Pancreas (tissue), 10 donors: Measurements from ENCODE around the gene ASB16. TPM values are rescaled to one million over a fixed set of nuclear protein-coding genes. Genes with fewer than 3 reads are reported as not detected.
"Not testable (repeated sequence)": the region's sequence is repeated elsewhere in the genome, so short reads cannot be mapped to it uniquely, and the experiment has no call there.

Experiments
- ATAC-seq, 4 donors: fragments of 200-7000 bp; cut with Tn5 transposase; one replicate each; pipeline versions ENCODE4 v1.8.0 to v1.9.1; 2020; ENCODE audit warnings: mild to moderate bottlenecking in 4 of 4, moderate library complexity in 4 of 4
- DNase-seq, 6 donors: peaks; one replicate each; pipeline ENCODE4 v3.0.0-alpha.2; 2020
- FAIRE-seq: peaks from 2 replicates; lab custom pipeline; 2012; peaks lifted over from hg19 to GRCh38; lab: Jason Lieb, UNC
- H3K27ac ChIP-seq, 4 donors: fragments of 200-600 bp; sonication (generic); 1 replicate in 3 of 4; 2 replicates in 1 of 4; pipeline versions ENCODE4 v1.5.0 to v1.8.0; 2020
- H3K27me3 ChIP-seq, 4 donors: fragments of 200-600 bp; one replicate each; pipeline ENCODE4 v1.8.0; 2021
- H3K36me3 ChIP-seq, 3 donors: fragments of 200-600 bp; sonication (generic) in 1 of 3; one replicate each; pipeline versions ENCODE4 v1.5.0 to v1.8.0; 2020 to 2021
- H3K4me1 ChIP-seq, 3 donors: fragments of 200-600 bp; one replicate each; pipeline ENCODE4 v1.8.0; 2021
- H3K4me3 ChIP-seq, 4 donors: fragments of 200-600 bp; sonication (generic) in 2 of 4; one replicate each; pipeline versions ENCODE4 v1.5.0 to v1.8.0; 2020 to 2021
- H3K9me3 ChIP-seq, 4 donors: fragments of 200-600 bp; one replicate each; pipeline ENCODE4 v1.8.0; 2021
- CTCF ChIP-seq, 4 donors: fragments of 200-600 bp; sonication (generic) in 3 of 4; IDR thresholded peaks; one replicate each; pipeline versions ENCODE4 v1.5.0 to v1.8.0; 2021; ENCODE audit warnings: antibody characterized with exemption in 4 of 4
- WGBS, 2 donors: extraction: QIAGEN DNeasy Blood & Tissue Kit; methylation state at CpG; one replicate each; pipeline ENCODE4 v1.1.7; 2013; 5-methylcytosine and 5-hydroxymethylcytosine counted together
- intact Hi-C, 3 donors: fragments of 100-400 bp; cut with DNase I; formaldehyde crosslinking; loops; one replicate each; pipeline versions ENCODE4 v1.11.1 to v1.14.2; 2022
- polyA plus RNA-seq, 2 donors: library from polyadenylated mRNA; stranded (reverse); fragments of 200-250 nt; gene quantifications; one replicate each; pipeline ENCODE4 v1.2.3, GENCODE V29; 2013
- total RNA-seq, 6 donors: library from RNA; stranded (reverse); fragmentation: NEBNext Ultra II Directional in 4 of 6; extraction: Animal tissue kit (Norgen Biotek cat#: 25700) in 4 of 6; gene quantifications; one replicate each; pipeline versions ENCODE4 v1.2.1 to v1.2.4, GENCODE V29; 2021 to 2023
- donor health status: healthy with polysubstance abuse.
- donor health status: DM: no; HTN: no; CAD: no; lungs with moderate emphysema.
- donor health status: DM: no; HTN: no; CAD: no.
- donor health status: control.
- donor health status: control.
- donor health status: Bipolar disorder and iron deficiency.
- donor health status: DM: yes; HTN: yes; CAD: no.
- donor health status: DM: no; HTN: no; CAD: no.
- donor health status: DM: no; HTN: no; CAD: no.
- donor health status: DM: yes; HTN: yes; CAD: no.

Gene ASB16
- total and polyA plus RNA-seq, 8 donors, result 1.1 to 3.9 (median 2.3) TPM

- ATAC-seq (peak; percentile 97 to 99 (median 97)), DNase-seq (peak; percentile 95 to 98 (median 96)), FAIRE-seq (no peak)
- 1% methylated on average over 50 to 76 of the region's 78 CpGs for WGBS, 2 donors
- intact Hi-C loops, result no loop called here
- peaks cover 0 to 6% (median 6%) of the 10 kb centered on the region in 3 donors for H3K4me1 ChIP-seq
- peak within 1 kb of the TSS; percentile 92 to 100 (median 97) for H3K4me3 ChIP-seq
- H3K27me3 ChIP-seq, result no peaks in the 10 kb centered on the region
- H3K9me3 ChIP-seq, result no peaks in the 10 kb centered on the region
- TF ChIP-seq CTCF (IDR thresholded peaks at IDR 0.05), result peak in 2 of 4 donors; percentile 7 to 35
- peak within 1 kb of the TSS; percentile 74 to 88 (median 81) for H3K27ac ChIP-seq
- H3K36me3 ChIP-seq, result no peaks in the 10 kb centered on the region
Measured at GRCh38 chr17:44123356-44124117, 47.0 kb upstream of the ASB16 start, which contains the start of gene HDAC5. HDAC5 (minus strand) TSS chr17:44123641; CDS start chr17:44117515, 6,126 bp downstream.

GRCh38 chr17:44124118-44124438, 46.4 kb upstream of the ASB16 start:
- no peak for TF ChIP-seq CTCF (IDR thresholded peaks at IDR 0.05)
- 1% methylated on average over 8 of the region's 8 CpGs for WGBS, 2 donors
- peaks cover 0 to 6% (median 6%) of the 10 kb centered on the region in 3 donors for H3K4me1 ChIP-seq
- no peaks in the 10 kb centered on the region for H3K36me3 ChIP-seq
- intact Hi-C loops, result no loop called here
- H3K9me3 ChIP-seq, result no peaks in the 10 kb centered on the region
- FAIRE-seq, result no peak
- H3K27me3 ChIP-seq, result no peaks in the 10 kb centered on the region
- ATAC-seq, result no peak
- DNase-seq, result no peak
- peak overlapping the region; percentile 53 to 100 (median 94) for H3K4me3 ChIP-seq
- H3K27ac ChIP-seq, result peak overlapping the region; percentile 74 to 88 (median 81)

GRCh38 chr17:44128383-44128782, 42.1 kb upstream of the ASB16 start:
- no peak overlapping the region for H3K27ac ChIP-seq
- TF ChIP-seq CTCF (IDR thresholded peaks at IDR 0.05), result no peak
- FAIRE-seq (no peak), ATAC-seq (no peak), DNase-seq (no peak)
- no peaks in the 10 kb centered on the region for H3K9me3 ChIP-seq
- 80 to 89% methylated on average over 7 of the region's 7 CpGs for WGBS, 2 donors
- H3K4me1 ChIP-seq, result peaks cover 0 to 6% (median 0%) of the 10 kb centered on the region in 3 donors
- H3K36me3 ChIP-seq, result no peaks in the 10 kb centered on the region
- H3K4me3 ChIP-seq, result no peak overlapping the region
- H3K27me3 ChIP-seq, result no peaks in the 10 kb centered on the region
- intact Hi-C loops, result no loop called here

GRCh38 chr17:44130693-44131349, 39.7 kb upstream of the ASB16 start:
- Histone ChIP-seq H3K27ac (no peak overlapping the region), H3K9me3 (no peaks in the 10 kb centered on the region), H3K4me1 (no peaks in the 10 kb centered on the region), H3K4me3 (no peak overlapping the region), H3K36me3 (no peaks in the 10 kb centered on the region), H3K27me3 (no peaks in the 10 kb centered on the region)
- DNase-seq (no peak), FAIRE-seq (no peak), ATAC-seq (no peak)
- WGBS, 2 donors, result 77 to 87% methylated on average over 5 of the region's 5 CpGs
- intact Hi-C loops, result no loop called here
- no peak for TF ChIP-seq CTCF (IDR thresholded peaks at IDR 0.05)

- DNase-seq, result not testable (repeated sequence)
Measured at GRCh38 chr17:44131372-44131771, 39.1 kb upstream of the ASB16 start.

More at GRCh38 chr17:44131372-44131771, 39.1 kb upstream of the ASB16 start:
- intact Hi-C loops, H3K36me3 ChIP-seq, H3K4me1 ChIP-seq, FAIRE-seq, H3K27ac ChIP-seq, H3K4me3 ChIP-seq, H3K27me3 ChIP-seq, H3K9me3 ChIP-seq, ATAC-seq: not testable (repeated sequence)
- 87 to 88% methylated on average over 12 of the region's 12 CpGs for WGBS, 2 donors
